ENCODE data around the gene GAS5.
"Not testable (repeated sequence)": the region's sequence is repeated elsewhere in the genome, so short reads cannot be mapped to it uniquely, and the experiment has no call there.

The GAS5 gene

GRCh38 chr1:173867753-173868265 is at the start of gene GAS5:
GAS5 (minus strand) TSS chr1:173867989.
- peak; percentile 97 for DNase-seq (ENCODE audit: low read depth)

- DNase-seq (ENCODE audit: low read depth) = no peak
Observed at GRCh38 chr1:173917149-173917548, 49.4 kb upstream of the GAS5 start, which contains the start of gene SERPINC1. SERPINC1 (minus strand) TSS chr1:173917327; CDS start chr1:173917259, 68 bp downstream.

- no peak for DNase-seq (ENCODE audit: low read depth)
Observed at GRCh38 chr1:173916667-173917066, 48.9 kb upstream of the GAS5 start.

- no peak for DNase-seq (ENCODE audit: low read depth)
Observed at GRCh38 chr1:173915596-173915995, 47.8 kb upstream of the GAS5 start.

GRCh38 chr1:173914366-173914871 is 46.6 kb upstream of the GAS5 start:
- DNase-seq (ENCODE audit: low read depth) = no peak

GRCh38 chr1:173913111-173913510 is 45.3 kb upstream of the GAS5 start:
- no peak for DNase-seq (ENCODE audit: low read depth)

GRCh38 chr1:173903827-173904531 is 36.2 kb upstream of the GAS5 start:
- DNase-seq (ENCODE audit: low read depth) = no peak

GRCh38 chr1:173900992-173901391 is 33.2 kb upstream of the GAS5 start:
- DNase-seq (ENCODE audit: low read depth) = no peak

GRCh38 chr1:173900427-173900826 is 32.6 kb upstream of the GAS5 start:
- DNase-seq (ENCODE audit: low read depth) = no peak

GRCh38 chr1:173894189-173894588 is 26.4 kb upstream of the GAS5 start:
- DNase-seq (ENCODE audit: low read depth) = no peak

GRCh38 chr1:173893611-173894010 is 25.8 kb upstream of the GAS5 start:
- no peak for DNase-seq (ENCODE audit: low read depth)

- no peak for DNase-seq (ENCODE audit: low read depth)
Observed at GRCh38 chr1:173889885-173890284, 22.1 kb upstream of the GAS5 start.

- no peak for DNase-seq (ENCODE audit: low read depth)
Observed at GRCh38 chr1:173888749-173889148, 21.0 kb upstream of the GAS5 start.

GRCh38 chr1:173887627-173888026 is 19.8 kb upstream of the GAS5 start:
- no peak for DNase-seq (ENCODE audit: low read depth)

GRCh38 chr1:173886746-173887611 is 19.2 kb upstream of the GAS5 start:
- no peak for DNase-seq (ENCODE audit: low read depth)

- DNase-seq (ENCODE audit: low read depth) = no peak
Observed at GRCh38 chr1:173884701-173885100, 16.9 kb upstream of the GAS5 start.

GRCh38 chr1:173881117-173881516 is 13.3 kb upstream of the GAS5 start:
- DNase-seq (ENCODE audit: low read depth) = not testable (repeated sequence)

GRCh38 chr1:173878251-173878650 is 10.5 kb upstream of the GAS5 start:
- no peak for DNase-seq (ENCODE audit: low read depth)

GRCh38 chr1:173876732-173877131 is 8.9 kb upstream of the GAS5 start:
- no peak for DNase-seq (ENCODE audit: low read depth)

- DNase-seq (ENCODE audit: low read depth) = no peak
Observed at GRCh38 chr1:173871500-173871899, 3.7 kb upstream of the GAS5 start.

GRCh38 chr1:173871091-173871490 is 3.3 kb upstream of the GAS5 start:
- DNase-seq (ENCODE audit: low read depth) = no peak

GRCh38 chr1:173870252-173871075 is 2.7 kb upstream of the GAS5 start:
- no peak for DNase-seq (ENCODE audit: low read depth)

All from stimulated activated CD8-positive, alpha-beta memory T cell treated with anti-CD3 and anti-CD28 coated beads, Interleukin-15, amount 100 ng/mL, for 1 hour (primary cell).